Type B pancreatic cell (in vitro differentiated cells): ENCODE data around the gene VANGL2. TPM values are rescaled to one million over a fixed set of nuclear protein-coding genes. Genes with fewer than 3 reads are reported as not detected.

ENCODE experiments used
- DNase-seq: peaks from one replicate; pipeline ENCODE4 v3.0.0; 2021; ENCODE audit warnings: mixed read lengths; ENCODE audit not compliant: unreplicated experiment; ENCODE audit errors: extremely low spot score
- H3K27ac Mint-ChIP-seq: 2 replicates; pipeline ENCODE4 v1.8.0; 2021; ENCODE audit warnings: mild to moderate bottlenecking, mixed read lengths
- H3K27me3 Mint-ChIP-seq: 2 replicates; pipeline ENCODE4 v1.8.0; 2021; ENCODE audit warnings: mixed read lengths
- H3K36me3 Mint-ChIP-seq: 2 replicates; pipeline ENCODE4 v1.8.0; 2021; ENCODE audit warnings: mixed read lengths
- H3K4me1 Mint-ChIP-seq: one replicate; pipeline ENCODE4 v1.8.0; 2021; ENCODE audit warnings: mixed read lengths; ENCODE audit not compliant: unreplicated experiment
- H3K4me3 Mint-ChIP-seq: 2 replicates; pipeline ENCODE4 v1.8.0; 2021; ENCODE audit warnings: mild to moderate bottlenecking, mixed read lengths
- H3K9me3 Mint-ChIP-seq: 2 replicates; pipeline ENCODE4 v1.8.0; 2021; ENCODE audit warnings: mixed read lengths
- CTCF ChIP-seq: fragments of 200-600 bp; sonication (generic); conservative IDR thresholded peaks from 2 replicates; pipeline ENCODE4 v1.5.0; 2021; ENCODE audit warnings: antibody characterized with exemption, mild to moderate bottlenecking
- total RNA-seq: library from RNA; stranded (reverse); gene quantifications from 2 replicates; pipeline ENCODE4 v1.2.1, GENCODE V29; 2021; ENCODE audit warnings: low replicate concordance

The VANGL2 gene
- total RNA-seq, 1 donor from 2014 or later, result 67.3 TPM

DNA sequence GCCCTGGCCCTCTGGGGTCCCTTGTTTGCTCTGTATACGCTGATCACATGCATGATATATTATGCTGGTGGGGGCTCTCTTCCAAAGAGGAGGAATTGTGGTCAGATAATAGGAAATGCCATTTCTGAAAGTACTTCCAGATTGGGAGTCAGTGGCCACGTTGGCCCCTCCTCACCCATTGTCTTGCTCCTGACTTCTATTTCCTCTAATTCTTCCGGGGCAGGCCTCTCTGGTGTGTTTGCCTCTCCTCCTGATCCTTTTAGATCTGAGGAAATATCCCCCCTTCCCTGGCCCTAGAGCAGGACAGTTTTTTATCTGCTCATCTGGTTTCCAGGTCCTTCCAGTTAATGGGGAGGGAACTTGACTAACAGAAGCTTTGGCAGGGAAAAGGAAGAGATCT, 2.9 kb downstream of the VANGL2 start:
- no peak for TF ChIP-seq CTCF
- H3K36me3 Mint-ChIP-seq, result peaks cover 5% of the 10 kb centered on the region
- peaks cover 66% of the 10 kb centered on the region for H3K4me1 Mint-ChIP-seq
- H3K27ac Mint-ChIP-seq, result no peak overlapping the region
- peak overlapping the region; percentile 90 for H3K4me3 Mint-ChIP-seq
- H3K9me3 Mint-ChIP-seq, result no peaks in the 10 kb centered on the region
- H3K27me3 Mint-ChIP-seq, result no peaks in the 10 kb centered on the region
- no peak for DNase-seq

DNA sequence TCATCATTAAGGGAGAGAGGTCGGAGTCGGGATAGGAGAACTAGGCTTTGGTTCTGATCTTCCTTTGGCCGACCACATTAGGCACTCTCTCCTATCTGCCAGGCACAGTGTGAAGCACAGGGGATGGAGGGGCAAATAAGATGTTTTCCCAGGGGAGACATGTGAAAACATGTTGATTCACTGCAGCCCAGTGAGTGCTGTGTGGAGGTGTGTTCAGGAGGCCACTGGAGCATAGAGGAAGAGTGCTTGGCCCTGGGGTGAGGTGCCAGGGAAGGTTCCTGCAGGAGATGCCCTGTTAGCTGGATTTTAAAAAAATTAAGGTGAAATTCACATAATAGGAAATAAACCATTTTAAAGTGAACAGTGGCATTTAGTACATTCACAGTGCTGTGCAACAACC, 3.7 kb downstream of the VANGL2 start:
- peak overlapping the region; percentile 10 for H3K4me3 Mint-ChIP-seq
- peaks cover 5% of the 10 kb centered on the region for H3K36me3 Mint-ChIP-seq
- TF ChIP-seq CTCF, result no peak
- H3K4me1 Mint-ChIP-seq, result peaks cover 67% of the 10 kb centered on the region
- DNase-seq, result no peak
- no peak overlapping the region for H3K27ac Mint-ChIP-seq
- no peaks in the 10 kb centered on the region for H3K27me3 Mint-ChIP-seq
- no peaks in the 10 kb centered on the region for H3K9me3 Mint-ChIP-seq

- H3K9me3 Mint-ChIP-seq, result no peaks in the 10 kb centered on the region
- H3K4me1 Mint-ChIP-seq, result peaks cover 72% of the 10 kb centered on the region
- H3K27ac Mint-ChIP-seq, result peak overlapping the region; percentile 12
- H3K36me3 Mint-ChIP-seq, result peaks cover 9% of the 10 kb centered on the region
- H3K27me3 Mint-ChIP-seq, result no peaks in the 10 kb centered on the region
- TF ChIP-seq CTCF, result no peak
- DNase-seq, result no peak
- peak overlapping the region; percentile 75 for H3K4me3 Mint-ChIP-seq
These were observed 5.0 kb downstream of the VANGL2 start for GRCh38 chr1:160405331-160405877.

GRCh38 chr1:160406131-160406968, 6.0 kb downstream of the VANGL2 start:
- H3K27ac Mint-ChIP-seq, result peak overlapping the region; percentile 45
- DNase-seq, result no peak
- no peaks in the 10 kb centered on the region for H3K27me3 Mint-ChIP-seq
- no peaks in the 10 kb centered on the region for H3K9me3 Mint-ChIP-seq
- no peak overlapping the region for H3K4me3 Mint-ChIP-seq
- peaks cover 77% of the 10 kb centered on the region for H3K4me1 Mint-ChIP-seq
- no peak for TF ChIP-seq CTCF
- H3K36me3 Mint-ChIP-seq, result peaks cover 9% of the 10 kb centered on the region

DNA sequence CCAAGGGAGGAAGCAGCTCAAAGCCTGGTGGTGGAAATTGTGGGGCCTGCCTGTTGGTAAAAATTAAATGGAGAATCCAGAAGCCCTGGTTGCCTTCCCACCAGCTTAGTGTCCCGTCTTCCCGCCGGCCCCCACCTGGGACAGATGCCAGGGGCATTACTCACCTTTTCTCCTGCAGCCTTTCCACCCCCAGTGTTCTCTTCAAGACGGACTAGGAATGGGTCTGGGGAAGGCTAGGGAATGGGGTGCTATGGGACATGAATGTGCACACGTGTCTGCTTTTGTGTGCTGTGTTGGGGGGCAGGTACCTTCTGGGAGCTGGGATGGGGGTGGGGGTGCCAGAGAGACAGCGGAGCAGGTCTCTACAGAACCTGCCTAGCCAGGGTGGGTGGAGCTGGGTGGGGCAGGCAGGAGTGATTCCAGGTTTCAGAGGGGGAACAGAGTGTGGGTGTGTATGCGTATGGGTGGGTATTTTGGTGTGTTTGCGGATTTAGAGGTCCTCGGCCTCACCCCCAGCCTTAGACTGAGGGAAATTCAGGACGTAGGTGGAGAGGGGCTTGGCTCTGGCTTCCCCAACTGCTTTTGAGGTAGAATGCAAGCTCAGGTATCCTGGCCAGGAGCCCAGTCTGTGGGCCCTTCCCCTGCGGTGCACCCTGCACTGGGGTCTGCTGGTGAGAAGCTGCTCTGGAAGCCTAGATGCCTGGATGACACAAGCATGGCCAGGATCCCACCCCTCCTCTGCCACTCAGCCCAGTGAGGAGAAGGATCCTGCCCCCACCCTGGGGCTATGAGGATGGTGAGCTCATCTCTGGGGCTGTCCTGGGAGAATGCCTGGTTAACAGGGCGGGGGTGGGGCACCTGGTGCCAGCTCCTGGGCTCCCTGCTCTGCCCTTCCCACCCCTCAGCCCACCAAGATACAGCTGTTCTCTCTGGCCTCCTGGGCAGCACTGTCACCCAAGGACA, 7.8 kb downstream of the VANGL2 start:
- DNase-seq, result no peak
- H3K27ac Mint-ChIP-seq, result peak overlapping the region; percentile 13

More for the DNA sequence above, 7.8 kb downstream of the VANGL2 start:
- H3K36me3 Mint-ChIP-seq, result peaks cover 9% of the 10 kb centered on the region
- no peaks in the 10 kb centered on the region for H3K9me3 Mint-ChIP-seq
- H3K4me3 Mint-ChIP-seq, result no peak overlapping the region
- peaks cover 68% of the 10 kb centered on the region for H3K4me1 Mint-ChIP-seq
- H3K27me3 Mint-ChIP-seq, result no peaks in the 10 kb centered on the region
- TF ChIP-seq CTCF, result no peak
